ENCODE measurements around the gene CFAP91.

The CFAP91 gene

DNA sequence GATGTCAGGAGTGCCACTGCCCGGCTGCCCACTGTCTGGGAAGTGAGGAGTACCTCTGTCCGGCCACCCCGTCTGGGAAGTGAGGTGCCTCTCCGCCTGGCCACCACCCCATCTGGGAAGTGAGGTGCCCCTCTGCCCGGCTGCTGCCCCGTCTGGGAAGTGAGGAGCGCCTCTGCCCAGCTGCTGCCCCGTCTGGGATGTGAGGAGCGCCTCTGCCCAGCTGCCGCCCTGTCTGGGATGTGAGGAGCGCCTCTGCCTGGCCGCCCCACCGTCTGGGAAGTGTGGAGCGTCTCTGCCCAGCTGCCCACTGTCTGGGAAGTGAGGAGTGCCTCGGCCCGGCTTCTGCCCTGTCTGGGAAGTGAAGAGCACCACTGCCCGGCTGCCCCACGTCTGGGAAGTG lies 28.9 kb upstream of the CFAP91 start:
- H3K4me3 ChIP-seq (replicated peaks; ENCODE audit: insufficient read depth, low read length): no peak overlapping the region
- no peak overlapping the region for H3K27ac ChIP-seq (replicated peaks)
- no peaks in the 10 kb centered on the region for H3K27me3 ChIP-seq (ENCODE audit: insufficient read depth, poor library complexity, severe bottlenecking)
- no peak for DNase-seq (ENCODE audit: low read depth in 1 of 2, low spot score in 1 of 2)
- TF ChIP-seq POLR2AphosphoS5 (IDR thresholded peaks at IDR 0.05; ENCODE audit: low read depth) (no peak), REST (IDR thresholded peaks at IDR 0.05; ENCODE audit: insufficient replicate concordance, low read depth) (no peak), CTCF (IDR thresholded peaks at IDR 0.05; ENCODE audit: insufficient read depth, low read length) (no peak), SPI1 (IDR thresholded peaks at IDR 0.05; ENCODE audit: borderline replicate concordance, low read depth) (no peak), GABPA (IDR thresholded peaks at IDR 0.05; ENCODE audit: low read depth) (no peak)

DNA sequence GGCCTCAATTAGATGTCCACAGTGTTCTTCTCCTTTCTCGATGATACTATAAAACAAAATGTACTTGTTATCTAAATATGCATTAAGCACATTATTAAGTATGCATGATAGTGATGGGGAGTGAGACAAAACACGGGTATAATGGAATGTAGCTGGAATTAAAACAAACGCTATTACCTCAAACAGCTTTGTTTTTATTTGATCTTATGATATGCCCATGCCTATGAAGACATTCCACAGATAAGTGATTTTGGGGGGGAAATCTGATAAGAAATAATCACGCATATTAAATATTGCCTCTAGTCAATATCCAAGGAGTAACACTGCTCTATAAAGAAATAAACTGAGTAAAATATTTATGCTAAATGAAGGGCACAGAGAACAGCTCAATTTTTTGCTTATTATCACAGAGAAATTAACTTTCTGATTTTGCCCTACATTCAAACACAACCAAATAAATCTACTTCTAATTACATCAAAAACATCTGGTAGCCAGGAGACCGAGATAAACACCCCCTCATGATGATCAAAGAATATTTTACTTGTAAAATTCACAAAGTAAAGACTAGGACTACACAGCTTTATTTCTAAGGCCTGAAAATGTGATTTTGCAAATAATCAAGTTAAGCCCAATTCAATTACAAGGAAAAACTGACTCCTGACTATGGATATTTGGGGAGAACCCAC lies 27.5 kb upstream of the CFAP91 start:
- no peak overlapping the region for H3K4me3 ChIP-seq (replicated peaks; ENCODE audit: insufficient read depth, low read length)
- DNase-seq (ENCODE audit: low read depth in 1 of 2, low spot score in 1 of 2): no peak
- no peak overlapping the region for H3K27ac ChIP-seq (replicated peaks)
- no peak for TF ChIP-seq POLR2AphosphoS5 (IDR thresholded peaks at IDR 0.05; ENCODE audit: low read depth)
- no peak for TF ChIP-seq GABPA (IDR thresholded peaks at IDR 0.05; ENCODE audit: low read depth)
- TF ChIP-seq CTCF (IDR thresholded peaks at IDR 0.05; ENCODE audit: insufficient read depth, low read length): no peak
- TF ChIP-seq REST (IDR thresholded peaks at IDR 0.05; ENCODE audit: insufficient replicate concordance, low read depth): no peak
- TF ChIP-seq SPI1 (IDR thresholded peaks at IDR 0.05; ENCODE audit: borderline replicate concordance, low read depth): no peak
- H3K27me3 ChIP-seq (ENCODE audit: insufficient read depth, poor library complexity, severe bottlenecking): no peaks in the 10 kb centered on the region

- Histone ChIP-seq H3K4me3 (replicated peaks; ENCODE audit: insufficient read depth, low read length) (peak overlapping the region; percentile 72), H3K27ac (replicated peaks) (peak overlapping the region; percentile 97), H3K27me3 (ENCODE audit: insufficient read depth, poor library complexity, severe bottlenecking) (no peaks in the 10 kb centered on the region)
- no peak for DNase-seq (ENCODE audit: low read depth in 1 of 2, low spot score in 1 of 2)
- TF ChIP-seq POLR2AphosphoS5 (IDR thresholded peaks at IDR 0.05; ENCODE audit: low read depth) (no peak), CTCF (IDR thresholded peaks at IDR 0.05; ENCODE audit: insufficient read depth, low read length) (no peak), GABPA (IDR thresholded peaks at IDR 0.05; ENCODE audit: low read depth) (no peak), SPI1 (IDR thresholded peaks at IDR 0.05; ENCODE audit: borderline replicate concordance, low read depth) (no peak), REST (IDR thresholded peaks at IDR 0.05; ENCODE audit: insufficient replicate concordance, low read depth) (no peak)
These were observed 26.8 kb upstream of the CFAP91 start for GRCh38 chr3:119676020-119676419.

Data from HL-60 (cell line).